ENCODE results near the gene DAP.

DNA sequence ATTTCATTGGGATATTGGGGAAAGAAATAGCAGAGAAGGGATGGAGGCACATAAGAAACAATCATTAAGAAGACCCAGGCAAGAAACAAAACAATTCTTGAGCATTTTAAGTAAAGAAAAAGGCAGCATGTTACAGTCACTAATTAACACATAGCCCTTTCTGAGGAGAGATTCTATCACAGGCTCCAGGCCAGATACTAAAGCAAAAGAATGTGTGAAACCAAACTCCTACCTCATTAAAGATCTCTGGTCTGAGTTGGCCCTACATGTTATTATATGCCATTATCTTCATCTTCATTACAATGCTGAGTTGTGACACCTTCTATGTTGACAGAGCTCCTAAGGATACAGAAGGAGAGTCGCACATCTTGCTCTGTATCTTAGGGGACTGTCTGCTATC, 37.5 kb downstream of the DAP start:
- TF ChIP-seq, protein P1, sequence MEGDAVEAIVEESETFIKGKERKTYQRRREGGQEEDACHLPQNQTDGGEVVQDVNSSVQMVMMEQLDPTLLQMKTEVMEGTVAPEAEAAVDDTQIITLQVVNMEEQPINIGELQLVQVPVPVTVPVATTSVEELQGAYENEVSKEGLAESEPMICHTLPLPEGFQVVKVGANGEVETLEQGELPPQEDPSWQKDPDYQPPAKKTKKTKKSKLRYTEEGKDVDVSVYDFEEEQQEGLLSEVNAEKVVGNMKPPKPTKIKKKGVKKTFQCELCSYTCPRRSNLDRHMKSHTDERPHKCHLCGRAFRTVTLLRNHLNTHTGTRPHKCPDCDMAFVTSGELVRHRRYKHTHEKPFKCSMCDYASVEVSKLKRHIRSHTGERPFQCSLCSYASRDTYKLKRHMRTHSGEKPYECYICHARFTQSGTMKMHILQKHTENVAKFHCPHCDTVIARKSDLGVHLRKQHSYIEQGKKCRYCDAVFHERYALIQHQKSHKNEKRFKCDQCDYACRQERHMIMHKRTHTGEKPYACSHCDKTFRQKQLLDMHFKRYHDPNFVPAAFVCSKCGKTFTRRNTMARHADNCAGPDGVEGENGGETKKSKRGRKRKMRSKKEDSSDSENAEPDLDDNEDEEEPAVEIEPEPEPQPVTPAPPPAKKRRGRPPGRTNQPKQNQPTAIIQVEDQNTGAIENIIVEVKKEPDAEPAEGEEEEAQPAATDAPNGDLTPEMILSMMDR (conservative IDR thresholded peaks at IDR 0.05; ENCODE audit: low read depth, low read length) = no peak
- TF ChIP-seq EZH2 (IDR thresholded peaks at IDR 0.05; ENCODE audit: low read length, unreplicated experiment) = no peak

Data from PC-3 (cell line).